Urinary bladder (tissue), 4 donors: ENCODE results near the gene SPAG8. TPM values are rescaled to one million over a fixed set of nuclear protein-coding genes. Genes with fewer than 3 reads are reported as not detected.
A peak's percentile ranks its signal among the peaks of the same experiment; 100 is the strongest.

Source experiments
- DNase-seq: peaks from one replicate; pipeline ENCODE4 v3.0.0-alpha.2; 2015; ENCODE audit errors: extremely low spot score
- H3K27ac ChIP-seq: one replicate; pipeline ENCODE4 v1.5.1; 2013; ENCODE audit warnings: low read depth, mild to moderate bottlenecking, moderate library complexity
- H3K36me3 ChIP-seq: one replicate; pipeline ENCODE4 v1.6.1; 2013; ENCODE audit warnings: mild to moderate bottlenecking, moderate library complexity; ENCODE audit not compliant: insufficient read depth
- H3K4me1 ChIP-seq: one replicate; pipeline ENCODE4 v1.6.1; 2013; ENCODE audit warnings: mild to moderate bottlenecking, moderate library complexity; ENCODE audit not compliant: insufficient read depth
- H3K4me3 ChIP-seq: one replicate; pipeline ENCODE4 v1.5.1; 2013; ENCODE audit warnings: low read depth, low read length
- WGBS: extraction: QIAGEN DNeasy Blood & Tissue Kit; methylation state at CpG from one replicate; pipeline ENCODE4 v1.1.7; 2013; 5-methylcytosine and 5-hydroxymethylcytosine counted together
- polyA plus RNA-seq: library from polyadenylated mRNA; stranded (reverse); fragments of 200-250 nt; gene quantifications from one replicate; pipeline ENCODE4 v1.2.3, GENCODE V29; 2013
- total RNA-seq: library from RNA; depleted of rRNA; stranded (reverse); fragments of >200 nt; gene quantifications from one replicate; pipeline ENCODE4 v1.2.3, GENCODE V29; 2014
- donor health status: healthy with polysubstance abuse.
- donor health status: healthy.

Gene SPAG8, protein sequence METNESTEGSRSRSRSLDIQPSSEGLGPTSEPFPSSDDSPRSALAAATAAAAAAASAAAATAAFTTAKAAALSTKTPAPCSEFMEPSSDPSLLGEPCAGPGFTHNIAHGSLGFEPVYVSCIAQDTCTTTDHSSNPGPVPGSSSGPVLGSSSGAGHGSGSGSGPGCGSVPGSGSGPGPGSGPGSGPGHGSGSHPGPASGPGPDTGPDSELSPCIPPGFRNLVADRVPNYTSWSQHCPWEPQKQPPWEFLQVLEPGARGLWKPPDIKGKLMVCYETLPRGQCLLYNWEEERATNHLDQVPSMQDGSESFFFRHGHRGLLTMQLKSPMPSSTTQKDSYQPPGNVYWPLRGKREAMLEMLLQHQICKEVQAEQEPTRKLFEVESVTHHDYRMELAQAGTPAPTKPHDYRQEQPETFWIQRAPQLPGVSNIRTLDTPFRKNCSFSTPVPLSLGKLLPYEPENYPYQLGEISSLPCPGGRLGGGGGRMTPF
- total RNA-seq = 1.9 TPM
- polyA plus RNA-seq = 1.9 TPM

GRCh38 chr9:35812025-35812602 is at the start of gene SPAG8:
Gene SPAG8, minus strand, starts transcription at chr9:35812262. Its CDS starts 115 bp downstream, at chr9:35812147.
- WGBS = under 1% methylated on average over 28 of the region's 28 CpGs
- H3K27ac ChIP-seq = peak within 1 kb of the TSS; percentile 73
- DNase-seq = peak; percentile 92
- H3K4me3 ChIP-seq = peak within 1 kb of the TSS; percentile 38
- H3K4me1 ChIP-seq = no peaks in the 10 kb centered on the region
- H3K36me3 ChIP-seq = no peaks in the 10 kb centered on the region

GRCh38 chr9:35861161-35861897 is 49.3 kb upstream of the SPAG8 start:
- H3K27ac ChIP-seq = no peak overlapping the region
- no peaks in the 10 kb centered on the region for H3K36me3 ChIP-seq
- no peaks in the 10 kb centered on the region for H3K4me1 ChIP-seq
- no peak for DNase-seq
- 67% methylated on average over 12 of the region's 12 CpGs for WGBS
- H3K4me3 ChIP-seq = no peak overlapping the region

DNA sequence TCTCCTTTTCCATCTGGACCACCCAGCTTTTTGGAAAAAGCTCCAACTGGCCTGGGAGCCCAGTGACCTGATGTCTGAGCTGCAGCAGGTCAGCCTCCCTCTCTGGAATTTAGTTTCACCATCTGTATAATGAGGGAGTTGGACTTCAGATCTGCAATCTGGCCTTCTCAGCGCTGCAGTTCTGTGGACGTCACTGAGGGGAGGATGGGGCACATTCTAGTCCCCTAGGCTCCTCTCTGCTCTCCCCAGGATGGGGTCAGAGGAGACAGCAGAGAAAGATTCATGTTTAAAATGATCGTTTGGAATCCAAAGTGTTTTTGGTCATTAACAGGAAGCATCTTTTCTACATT is 47.9 kb upstream of the SPAG8 start:
- Histone ChIP-seq H3K4me1 (no peaks in the 10 kb centered on the region), H3K4me3 (no peak overlapping the region), H3K27ac (no peak overlapping the region), H3K36me3 (no peaks in the 10 kb centered on the region)
- 40% methylated on average over 3 of the region's 3 CpGs for WGBS
- no peak for DNase-seq

DNA sequence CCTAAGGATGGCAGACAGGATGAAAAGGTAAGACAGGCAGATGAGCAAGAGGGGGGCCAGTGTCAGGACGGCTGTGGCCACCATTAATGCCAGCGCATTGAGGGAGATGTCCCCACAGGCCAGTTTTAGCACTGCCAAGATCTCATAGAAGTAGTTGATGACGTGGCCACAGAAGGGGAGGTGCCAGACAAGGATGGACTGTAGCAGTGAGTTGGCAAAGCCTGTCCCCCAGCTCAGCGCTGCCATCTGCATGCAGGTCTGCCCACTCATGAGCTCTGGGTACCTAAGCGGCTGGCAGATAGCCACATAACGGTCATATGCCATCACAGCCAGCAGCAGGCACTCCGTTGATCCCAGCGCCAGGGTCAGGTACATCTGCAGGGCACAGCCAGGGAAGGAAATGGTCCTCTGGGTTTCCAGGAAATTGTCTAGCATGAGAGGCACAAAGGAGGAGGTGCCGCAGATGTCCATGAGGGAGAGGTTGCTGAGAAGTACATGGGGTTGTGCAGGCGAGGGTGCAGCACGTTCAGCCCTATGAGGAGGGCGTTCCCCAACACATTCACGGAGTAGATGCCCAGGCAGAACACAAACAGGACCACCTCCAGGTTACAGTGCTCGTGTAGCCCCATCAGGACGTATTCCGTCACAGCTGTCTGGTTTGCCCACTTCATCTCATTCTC is 47.4 kb upstream of the SPAG8 start:
- Histone ChIP-seq H3K4me3 (no peak overlapping the region), H3K27ac (no peak overlapping the region), H3K36me3 (no peaks in the 10 kb centered on the region), H3K4me1 (no peaks in the 10 kb centered on the region)
- WGBS = 57% methylated on average over 16 of the region's 16 CpGs
- no peak for DNase-seq

DNA sequence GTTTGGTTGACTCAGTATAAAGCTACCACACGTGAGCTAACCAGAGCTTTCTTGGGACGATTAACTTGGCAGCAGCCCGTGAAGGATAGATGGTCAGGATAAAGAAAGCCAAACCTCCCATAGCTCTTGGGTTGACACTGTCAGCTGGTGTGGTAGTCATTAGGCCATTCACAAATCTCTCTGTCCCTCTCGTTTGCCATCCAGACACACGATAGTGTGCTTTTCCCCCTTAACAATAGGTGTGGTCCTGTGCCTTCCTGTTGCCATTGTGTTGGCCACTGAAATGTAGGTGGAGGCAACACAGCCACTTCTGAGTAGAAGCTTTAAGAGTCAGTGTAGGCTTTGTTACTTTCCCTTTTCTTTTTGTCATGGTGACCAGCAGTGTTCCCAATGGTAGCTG is 46.4 kb upstream of the SPAG8 start:
- WGBS = 67% methylated on average over 5 of the region's 5 CpGs
- no peak overlapping the region for H3K27ac ChIP-seq
- no peak for DNase-seq
- H3K4me1 ChIP-seq = no peaks in the 10 kb centered on the region
- no peaks in the 10 kb centered on the region for H3K36me3 ChIP-seq
- no peak overlapping the region for H3K4me3 ChIP-seq

GRCh38 chr9:35856882-35857281 is 44.8 kb upstream of the SPAG8 start:
- Histone ChIP-seq H3K27ac (no peak overlapping the region), H3K4me3 (no peak overlapping the region), H3K4me1 (no peaks in the 10 kb centered on the region), H3K36me3 (no peaks in the 10 kb centered on the region)
- whole genome bisulfite sequencing = 83% methylated on average over 5 of the region's 5 CpGs
- no peak for DNase-seq

DNA sequence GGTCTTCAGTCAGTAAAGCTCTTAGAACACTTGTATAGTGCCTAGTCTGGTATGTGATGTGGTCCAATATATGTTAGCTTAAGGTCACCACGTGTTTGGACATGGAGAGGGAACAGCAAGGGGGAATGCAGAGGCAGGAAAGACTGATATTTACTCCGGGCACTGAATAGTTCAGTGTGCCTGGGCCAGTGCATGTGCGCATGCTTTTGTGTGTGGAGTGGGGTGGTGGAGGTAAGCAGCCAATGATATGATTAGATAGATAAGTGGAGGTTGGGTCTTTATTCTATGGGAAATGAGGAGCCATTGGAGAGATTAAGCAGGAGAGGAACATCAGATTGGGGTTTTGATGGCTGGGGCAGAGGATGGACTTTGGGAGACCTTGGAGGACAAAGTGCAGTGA is 44.1 kb upstream of the SPAG8 start:
- no peak overlapping the region for H3K27ac ChIP-seq
- no peak for DNase-seq
- H3K36me3 ChIP-seq = no peaks in the 10 kb centered on the region
- 75% methylated on average over 3 of the region's 3 CpGs for WGBS
- no peaks in the 10 kb centered on the region for H3K4me1 ChIP-seq
- H3K4me3 ChIP-seq = no peak overlapping the region

GRCh38 chr9:35854091-35854762 is 42.2 kb upstream of the SPAG8 start:
- no peak overlapping the region for H3K4me3 ChIP-seq
- no peaks in the 10 kb centered on the region for H3K4me1 ChIP-seq
- no peak for DNase-seq
- no peaks in the 10 kb centered on the region for H3K36me3 ChIP-seq
- H3K27ac ChIP-seq = no peak overlapping the region
- WGBS = 78% methylated on average over 7 of the region's 7 CpGs

GRCh38 chr9:35852876-35853865 is 41.1 kb upstream of the SPAG8 start:
- WGBS = 91% methylated on average over 25 of the region's 25 CpGs
- no peak for DNase-seq

GRCh38 chr9:35852267-35852815 is 40.3 kb upstream of the SPAG8 start:
- no peak for DNase-seq
- WGBS = 88% methylated on average over 2 of the region's 2 CpGs
- Histone ChIP-seq H3K36me3 (no peaks in the 10 kb centered on the region), H3K27ac (no peak overlapping the region), H3K4me1 (no peaks in the 10 kb centered on the region), H3K4me3 (no peak overlapping the region)

More at GRCh38 chr9:35852876-35853865, 41.1 kb upstream of the SPAG8 start:
- no peak overlapping the region for H3K4me3 ChIP-seq
- no peaks in the 10 kb centered on the region for H3K36me3 ChIP-seq
- H3K4me1 ChIP-seq = no peaks in the 10 kb centered on the region
- H3K27ac ChIP-seq = no peak overlapping the region

- Histone ChIP-seq H3K27ac (no peak overlapping the region), H3K36me3 (no peaks in the 10 kb centered on the region), H3K4me3 (no peak overlapping the region), H3K4me1 (peaks cover 2% of the 10 kb centered on the region)
- no peak for DNase-seq
- 63% methylated on average over 4 of the region's 4 CpGs for WGBS
These were observed 35.9 kb upstream of the SPAG8 start for GRCh38 chr9:35847792-35848572.
